GM19238 (cell line): ENCODE results near the gene CALY.

Source experiments
- DNase-seq: peaks from one replicate; pipeline ENCODE4 v3.0.0; 2011; ENCODE audit warnings: low spot score; ENCODE audit not compliant: insufficient read length

CALY gene

DNA sequence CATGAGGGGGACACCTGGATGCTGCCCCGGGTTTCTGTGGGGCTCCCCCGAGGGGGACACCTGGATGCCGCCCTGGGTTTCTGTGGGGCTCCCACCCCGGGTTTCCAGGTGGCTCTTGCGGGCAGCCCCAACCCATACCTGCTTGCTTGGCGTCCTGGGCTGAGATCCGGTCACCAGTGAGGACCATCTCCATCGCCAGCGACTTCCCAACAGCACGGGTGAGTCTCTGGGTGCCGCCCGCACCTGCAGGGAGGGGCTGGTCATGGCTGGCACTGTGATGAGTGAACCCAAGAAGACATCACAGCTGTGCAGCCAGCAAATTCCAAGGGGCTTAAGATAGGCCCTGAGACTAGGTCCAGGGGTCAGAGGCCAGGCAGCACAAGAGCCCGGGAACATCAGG lies 30.1 kb upstream of the CALY start:
- no peak for DNase-seq

DNA sequence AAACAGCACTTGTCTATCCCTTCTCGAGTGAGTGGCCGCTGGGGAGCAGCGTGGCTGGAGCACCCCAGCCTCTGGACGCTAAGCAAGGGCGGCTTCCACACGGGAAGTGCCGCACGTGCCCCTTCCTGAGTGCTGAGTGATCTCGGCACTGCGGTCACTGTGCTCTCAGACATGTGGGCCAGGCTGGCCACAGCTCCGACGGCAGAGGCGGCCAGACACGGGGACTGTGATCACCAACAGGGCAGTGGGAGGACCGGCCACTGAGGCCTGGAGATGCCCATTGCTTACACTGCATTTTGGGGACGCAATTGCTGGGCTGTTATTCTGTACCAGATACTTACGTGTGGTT lies 29.4 kb upstream of the CALY start:
- DNase-seq, result no peak

DNA sequence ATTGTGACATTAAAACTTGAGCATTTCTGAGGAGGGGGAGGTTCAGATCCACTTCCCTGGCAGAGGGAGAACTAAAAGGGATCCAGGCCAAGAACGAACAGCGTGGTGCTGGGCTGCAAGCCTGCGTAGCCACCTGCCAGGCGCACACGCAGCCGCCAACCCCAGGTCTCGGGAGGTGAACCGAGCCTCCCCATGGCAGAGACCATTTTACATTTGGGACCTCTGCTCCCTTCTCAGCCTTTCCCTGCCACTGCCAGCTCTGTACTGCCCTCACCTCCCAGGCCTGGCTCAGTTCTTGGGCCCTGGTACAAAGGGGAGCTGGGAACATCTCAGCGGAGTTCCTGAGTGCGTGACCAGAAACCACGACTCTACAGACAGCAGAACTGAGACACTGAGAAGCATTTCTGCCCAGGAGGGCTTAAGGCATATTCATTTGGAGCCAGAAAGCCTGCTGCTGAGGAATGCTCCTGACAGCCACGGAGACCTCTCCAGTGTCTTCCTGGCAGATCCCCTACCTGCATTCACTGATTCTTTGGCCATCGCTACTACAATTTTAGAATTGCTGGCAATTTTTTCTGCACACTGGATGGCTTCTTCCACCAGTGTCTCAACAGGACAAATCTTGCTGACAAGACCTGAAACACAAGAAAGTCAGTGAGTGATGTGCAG lies 28.9 kb upstream of the CALY start:
- DNase-seq, result no peak

DNA sequence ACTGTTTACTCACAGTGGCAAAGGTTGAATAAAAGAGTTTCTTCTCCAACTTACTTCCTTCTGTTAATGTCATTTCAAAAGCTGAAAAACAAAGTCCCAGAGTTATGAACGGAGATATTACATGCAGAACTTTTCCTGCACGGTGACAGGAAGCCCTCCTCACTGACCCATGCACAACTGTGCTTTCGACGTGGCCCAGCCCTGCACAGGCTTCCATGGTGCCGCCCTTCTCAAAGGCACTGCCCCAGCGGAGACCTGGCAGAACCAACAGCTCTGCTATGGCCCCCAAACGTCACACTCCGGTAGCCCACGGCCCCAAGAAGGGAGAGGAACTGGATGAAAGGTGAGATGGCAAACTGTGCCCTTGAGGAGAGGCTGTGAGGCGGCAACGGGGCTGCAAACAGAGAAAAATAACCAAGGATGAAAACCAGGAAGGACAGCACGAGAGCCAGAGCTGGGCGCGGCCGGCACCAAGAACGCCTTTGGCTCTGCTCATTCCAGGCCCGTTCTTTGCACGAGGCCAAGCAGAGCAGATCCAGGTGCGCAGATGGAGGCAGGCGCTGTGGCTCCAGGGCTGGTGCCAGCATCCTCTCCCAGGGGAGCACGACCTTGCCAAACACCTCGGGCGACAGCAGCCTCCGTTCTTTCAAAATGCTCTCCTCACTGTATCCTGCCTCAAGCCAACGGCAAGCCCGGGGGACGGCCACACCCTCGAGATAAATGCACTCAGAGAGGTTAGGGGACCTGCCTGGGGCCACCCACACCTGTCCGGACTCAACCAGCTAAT lies 28.1 kb upstream of the CALY start:
- no peak for DNase-seq

DNA sequence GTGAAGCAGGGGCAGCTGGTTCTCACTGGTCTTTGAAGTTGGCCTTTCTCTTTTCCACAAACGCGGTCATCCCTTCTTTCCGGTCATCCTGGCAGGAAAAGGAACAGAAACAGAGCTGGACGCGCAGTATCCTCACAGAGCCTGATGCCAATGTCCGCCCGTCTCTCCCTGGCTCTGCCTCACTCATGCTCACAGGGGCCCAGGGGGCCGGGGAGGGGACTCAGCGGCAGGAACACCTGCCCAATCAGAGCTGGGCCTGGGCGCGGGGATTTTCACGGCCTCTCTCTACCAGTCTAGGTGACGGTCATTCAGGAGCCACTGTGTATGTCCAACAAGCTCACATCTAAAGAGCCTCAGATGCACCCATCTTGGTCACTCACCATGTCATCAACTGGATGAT lies 26.1 kb upstream of the CALY start:
- DNase-seq, result no peak

DNA sequence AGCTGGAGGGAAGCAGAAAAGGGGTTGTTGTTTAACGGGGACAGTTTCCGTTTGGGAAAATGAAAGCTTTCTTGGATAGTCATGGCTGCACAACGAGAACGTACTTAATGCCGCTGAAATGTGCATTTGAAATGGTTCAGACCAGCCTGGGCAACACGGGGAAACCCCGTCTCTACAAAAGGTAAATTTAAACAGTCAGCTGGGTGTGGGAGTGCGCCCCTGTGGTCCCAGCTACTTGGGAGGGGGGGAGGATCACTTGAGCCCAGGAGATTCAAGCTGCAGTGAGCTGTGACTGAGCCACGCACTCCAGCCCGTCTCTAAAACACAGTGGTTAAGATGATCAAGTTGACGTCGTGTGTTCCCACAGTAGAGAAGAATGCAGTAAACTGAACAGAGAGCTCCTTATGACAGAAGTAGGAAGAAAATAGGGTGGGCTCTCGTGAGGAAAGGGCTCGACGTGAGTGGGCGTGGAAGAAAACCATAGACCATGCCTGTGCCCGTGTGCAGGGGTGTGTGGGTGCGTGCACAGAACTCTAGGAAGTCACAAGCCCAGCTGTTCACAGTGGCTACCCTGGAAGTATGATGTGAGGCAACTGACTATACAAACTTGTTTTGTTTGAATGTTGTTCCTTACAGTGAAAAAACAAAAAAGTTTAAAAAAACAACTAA lies 25.2 kb upstream of the CALY start:
- DNase-seq, result no peak

DNA sequence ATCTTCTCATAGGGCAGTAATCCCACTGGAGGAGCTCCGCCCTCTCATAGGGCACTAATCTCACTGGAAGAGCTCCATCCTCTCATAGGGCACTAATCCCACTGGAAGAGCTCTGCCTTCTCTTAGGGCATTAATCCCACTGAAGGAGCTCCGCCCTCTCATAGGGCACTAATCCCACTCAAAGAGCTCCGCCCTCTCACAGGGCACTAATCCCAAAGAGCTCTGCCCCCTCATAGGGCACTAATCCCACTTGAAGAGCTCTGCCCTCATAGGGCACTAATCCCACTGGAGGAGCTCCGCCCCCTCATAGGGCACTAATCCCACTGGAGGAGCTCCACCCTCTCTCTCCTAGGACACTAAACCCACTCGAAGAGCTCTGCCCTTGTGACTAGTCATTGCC lies 24.5 kb upstream of the CALY start:
- no peak for DNase-seq

DNA sequence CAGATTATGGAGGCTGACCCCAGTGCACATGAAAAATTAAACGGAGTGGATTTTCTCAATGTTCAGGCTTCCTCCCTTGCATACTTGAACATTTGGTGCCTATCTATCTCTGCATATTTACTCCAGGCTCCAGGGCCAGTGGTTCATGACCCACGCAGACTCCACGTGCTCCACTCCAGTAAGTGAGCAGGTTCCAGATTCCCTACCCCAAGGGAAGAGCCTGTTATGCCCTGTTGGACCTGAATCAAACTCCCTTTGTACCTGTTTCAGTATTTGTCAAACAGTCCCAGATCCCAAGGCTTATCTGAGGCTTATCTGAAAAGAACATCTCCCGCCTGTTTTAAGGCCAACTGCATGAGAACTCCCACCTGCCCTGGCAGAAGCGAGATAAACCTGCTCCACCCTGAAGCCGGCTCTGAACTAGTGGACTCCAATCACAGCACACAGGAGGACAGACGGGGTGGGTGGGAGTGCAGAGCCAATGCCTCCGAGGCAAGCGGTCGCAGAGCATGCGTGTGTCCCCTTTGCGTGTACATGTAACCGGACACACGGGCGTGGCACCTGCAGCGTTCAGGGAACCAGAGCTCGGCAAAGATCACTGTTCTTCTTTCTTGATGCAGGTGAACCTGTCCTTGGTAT lies 23.4 kb upstream of the CALY start:
- DNase-seq, result no peak

DNA sequence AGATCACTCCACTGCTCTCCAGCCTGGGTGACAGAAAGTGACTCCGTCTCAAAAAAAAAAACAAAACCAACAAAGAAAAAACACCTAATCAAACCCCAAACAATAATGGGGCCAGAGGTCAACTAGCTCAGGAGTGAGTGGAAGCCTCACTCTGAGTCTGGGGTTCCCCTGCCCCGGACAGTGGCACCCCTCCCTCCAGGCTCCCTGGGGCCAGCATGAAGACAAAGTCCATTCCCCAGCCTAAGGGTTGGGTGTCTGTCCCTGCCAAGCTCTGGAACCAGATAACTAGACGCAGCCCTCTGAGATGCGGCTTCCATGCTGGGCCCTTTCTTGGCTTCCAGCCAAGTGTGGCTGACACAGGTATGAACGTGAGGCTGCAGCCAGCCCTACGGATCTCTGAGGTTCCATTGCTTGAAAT lies 22.9 kb upstream of the CALY start:
- no peak for DNase-seq

DNA sequence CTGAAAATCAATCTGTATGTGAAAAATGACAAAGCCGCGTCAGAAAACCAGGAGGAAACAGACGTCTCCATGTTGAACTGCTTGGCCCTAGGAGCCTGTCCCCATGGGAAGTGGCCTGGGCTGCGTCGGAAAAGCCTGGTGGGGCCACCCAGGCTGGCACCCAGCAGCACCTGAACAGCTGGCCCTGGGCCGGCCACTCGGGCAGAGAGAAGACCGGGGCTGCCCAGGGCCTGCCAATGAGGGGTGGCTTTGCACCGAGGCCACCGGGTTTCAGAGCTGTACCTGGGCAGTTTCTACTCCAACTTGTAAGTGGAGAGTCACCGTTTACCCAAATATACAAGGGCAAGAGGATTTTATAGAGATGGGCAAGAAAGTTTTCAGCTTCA lies 22.2 kb upstream of the CALY start:
- no peak for DNase-seq

DNA sequence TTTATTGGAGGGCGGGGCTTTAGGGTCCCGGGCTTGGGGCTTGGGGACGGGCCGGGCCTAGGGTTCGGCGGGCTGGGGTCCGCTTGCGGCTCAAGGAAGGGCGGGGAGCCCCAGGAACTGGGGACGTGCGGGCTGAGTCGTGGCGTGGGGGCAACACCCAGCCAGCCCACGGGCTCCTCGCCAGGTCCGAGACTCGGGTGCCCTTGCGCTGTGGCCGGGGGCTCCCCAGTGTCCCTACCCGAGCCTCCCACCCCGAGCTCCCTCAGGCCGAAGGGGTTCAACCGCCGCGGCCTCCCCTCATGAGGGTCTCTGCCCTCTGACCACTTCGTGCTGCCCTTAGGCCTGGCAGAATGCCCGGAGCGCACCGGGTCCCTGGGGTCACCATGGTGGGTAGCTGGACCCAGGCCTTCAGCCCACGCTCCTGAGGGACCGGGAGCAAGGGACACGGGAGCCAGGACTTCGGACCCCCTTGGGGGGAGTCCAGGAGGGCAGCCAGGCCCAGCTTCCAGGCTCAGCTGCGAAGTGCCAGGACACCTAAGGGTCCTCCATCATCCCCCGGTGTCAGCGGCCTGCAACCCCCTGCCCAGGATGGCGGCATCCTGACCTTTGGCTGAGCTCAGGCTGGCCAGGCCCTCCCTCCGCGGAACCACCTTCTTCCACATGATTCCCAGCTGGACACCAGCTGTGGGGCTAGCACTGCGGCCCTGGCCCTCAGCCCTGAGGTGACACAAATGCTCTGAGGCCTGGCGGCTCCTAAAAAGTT lies 21.6 kb upstream of the CALY start:
- no peak for DNase-seq

DNA sequence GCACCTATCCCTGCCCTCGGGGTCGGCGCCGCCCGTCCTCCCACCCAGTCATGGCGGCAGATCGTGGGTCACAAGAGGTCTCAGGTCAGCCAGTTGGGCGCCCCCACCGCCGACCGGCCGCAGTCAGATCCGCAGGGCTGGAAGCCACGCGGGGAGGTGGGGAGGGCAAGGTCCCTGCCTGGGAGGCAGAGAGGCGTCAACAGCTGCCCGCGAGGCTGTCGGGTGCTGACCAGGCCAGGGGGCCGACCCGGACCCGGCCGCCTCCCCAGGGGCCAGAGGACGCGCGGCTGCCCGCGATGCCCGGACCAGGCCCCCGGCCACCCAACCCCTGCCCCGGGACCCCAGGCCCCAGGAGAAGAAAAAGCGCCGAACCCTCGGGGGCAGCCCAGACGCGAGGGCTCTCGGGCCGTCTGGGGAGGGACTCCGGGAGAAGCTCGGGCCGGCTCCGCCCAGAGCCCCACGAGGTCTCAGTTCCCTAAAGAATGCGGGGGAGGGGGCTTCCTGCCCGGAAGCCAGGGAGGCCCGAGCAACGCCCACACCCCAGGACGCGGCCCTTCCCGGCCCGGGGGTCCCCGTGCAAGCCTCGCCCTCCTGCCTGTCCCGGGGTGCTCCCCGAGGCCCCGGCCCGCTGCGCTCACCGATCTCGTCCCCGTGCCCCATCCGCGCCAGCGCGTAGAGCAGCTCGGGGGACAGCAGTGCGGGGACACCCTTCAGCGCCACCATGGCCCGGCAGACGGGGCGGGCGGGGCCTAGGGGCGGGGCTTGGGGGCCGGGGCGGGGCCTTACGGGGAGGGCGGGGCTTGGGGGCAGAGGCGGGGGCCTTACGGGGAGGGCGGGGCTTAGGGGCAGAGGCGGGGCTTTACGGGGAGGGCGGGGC lies 20.8 kb upstream of the CALY start, which contains the start of gene FUOM:
FUOM (minus strand) TSS at position 735 of the 877 bp plus-strand sequence; CDS start at position 723, 12 bp downstream.
- DNase-seq, result peak; percentile 92

DNA sequence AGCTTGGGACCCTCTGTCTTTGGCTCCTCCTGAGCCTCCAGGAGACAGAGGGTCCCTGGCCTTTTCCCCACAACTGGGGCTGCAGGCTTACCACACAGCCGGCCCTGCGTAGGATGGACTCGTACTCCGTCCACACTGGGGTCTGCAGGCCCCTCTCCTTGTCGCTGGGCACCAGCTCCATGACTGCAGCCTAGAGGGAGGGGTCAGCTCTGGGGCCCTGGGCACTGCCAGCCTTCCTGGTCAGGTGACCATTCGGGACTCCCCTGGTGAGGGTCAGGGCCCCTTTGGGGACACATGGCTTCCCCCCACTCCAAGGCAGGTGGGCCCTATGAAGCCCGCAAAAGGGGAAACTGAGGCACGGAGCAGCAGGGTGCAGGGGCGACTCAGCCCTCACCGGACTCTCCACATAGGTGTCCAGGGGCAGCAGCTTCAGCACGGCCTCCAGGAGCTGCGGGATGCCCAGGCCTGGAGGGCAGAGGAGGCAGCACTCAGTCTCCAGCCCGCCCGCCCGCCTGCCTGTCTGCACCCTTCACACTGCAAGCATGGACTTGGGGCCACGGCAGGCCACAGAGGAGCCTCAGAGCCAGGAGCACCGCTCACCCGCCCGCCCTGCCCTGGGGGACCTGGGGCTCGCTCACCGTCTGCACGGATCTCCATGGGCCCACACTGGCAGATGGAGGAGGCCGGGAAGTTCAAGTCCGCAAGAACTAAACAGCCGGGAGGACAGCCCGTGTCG lies 20.0 kb upstream of the CALY start:
- no peak for DNase-seq

DNA sequence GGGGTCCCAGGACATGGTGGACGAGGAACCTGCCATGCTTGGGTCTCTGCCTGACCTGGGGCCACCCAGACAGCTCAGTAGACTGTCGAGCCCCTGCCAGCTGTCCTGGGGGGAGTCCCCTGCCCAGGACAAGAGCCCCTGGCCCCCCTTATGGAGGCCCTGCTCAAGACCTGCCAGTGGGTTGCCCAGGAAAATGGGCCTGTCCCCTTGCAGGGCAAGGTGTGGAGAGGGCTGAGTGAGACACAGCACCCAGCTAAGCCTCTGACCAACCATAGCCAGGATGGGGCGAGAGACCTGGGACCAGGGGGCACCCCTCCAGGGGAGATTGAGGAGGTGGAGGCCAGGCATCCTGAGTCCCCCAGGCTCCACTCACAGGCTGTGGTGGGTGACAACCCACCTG lies 19.3 kb upstream of the CALY start:
- DNase-seq, result no peak

DNA sequence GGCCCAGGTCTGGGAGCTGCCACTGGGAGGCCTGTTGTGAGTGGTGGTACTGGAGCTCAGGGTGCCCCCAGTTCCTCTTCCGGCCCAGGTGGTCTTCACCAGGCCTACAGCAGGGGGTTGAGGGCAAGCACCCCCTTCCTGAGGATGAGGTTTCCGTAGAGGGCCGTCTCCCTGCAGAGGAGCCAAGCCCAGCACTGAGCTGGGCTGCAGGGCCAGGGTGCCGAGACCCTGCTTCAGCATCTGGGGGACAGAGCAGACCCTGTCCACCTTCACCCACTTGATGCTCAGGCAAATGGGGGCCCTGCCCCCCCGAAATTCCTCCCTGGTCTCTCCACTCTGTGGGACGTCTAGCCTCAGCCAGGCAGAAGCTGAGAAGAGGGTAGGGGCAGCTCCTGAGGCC lies 18.6 kb upstream of the CALY start:
- no peak for DNase-seq

DNA sequence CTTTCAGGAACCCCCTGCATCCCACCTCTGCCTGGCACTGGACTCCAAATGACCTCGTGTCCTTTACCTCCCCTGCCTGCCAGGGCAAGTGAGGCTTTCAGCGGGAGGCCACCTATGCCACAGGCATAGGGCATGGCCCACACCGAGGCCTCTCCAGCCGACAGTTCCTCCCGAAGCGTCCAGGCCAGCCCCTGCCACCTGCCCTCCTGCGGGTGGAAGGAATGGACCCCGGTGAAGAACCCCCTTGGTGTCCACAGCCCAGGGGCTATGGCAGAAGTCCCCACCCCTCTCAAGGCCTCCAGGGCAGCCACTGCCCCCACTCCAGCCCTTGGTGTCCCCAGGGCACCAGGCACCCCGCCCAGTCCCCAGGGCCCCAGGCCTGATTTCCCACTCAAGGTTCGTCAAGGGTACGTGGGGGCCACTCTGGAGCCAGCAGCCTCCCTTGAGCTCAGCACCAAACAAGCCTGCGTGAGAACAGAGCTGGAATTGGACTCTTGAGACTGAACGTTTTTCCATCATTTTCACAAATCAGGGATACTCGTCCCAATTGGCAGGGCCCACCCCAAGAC lies 18.1 kb upstream of the CALY start:
- no peak for DNase-seq

DNA sequence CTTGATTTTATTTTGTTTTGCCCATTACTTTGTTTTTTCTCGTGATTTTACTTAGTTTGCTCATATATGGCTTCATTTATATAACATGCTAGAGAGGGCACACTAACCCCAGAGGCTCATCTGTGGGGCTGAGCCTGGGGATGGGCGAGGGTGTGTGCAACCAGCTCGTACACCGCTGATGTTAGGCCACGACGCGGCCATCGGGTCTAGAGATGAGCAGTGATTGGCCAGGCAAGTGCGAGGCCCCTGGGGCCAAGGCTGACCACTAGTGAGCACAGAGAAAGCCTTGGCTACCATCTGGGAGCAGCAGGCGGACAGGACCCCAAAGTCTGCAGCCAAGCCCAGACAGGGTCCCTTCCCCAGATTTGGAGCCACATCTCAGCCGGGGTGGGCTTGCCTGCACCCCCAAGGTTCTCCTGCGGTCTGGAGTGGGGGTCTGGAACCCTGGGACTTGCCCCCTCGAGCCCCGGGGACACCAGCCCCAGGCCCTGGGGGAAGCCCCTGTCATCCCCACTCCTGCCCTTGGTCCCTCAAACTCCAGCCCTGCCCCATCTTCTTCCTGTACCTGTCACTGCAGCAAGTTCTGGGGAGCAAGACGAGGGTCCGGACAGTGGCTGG lies 17.4 kb upstream of the CALY start:
- no peak for DNase-seq

DNA sequence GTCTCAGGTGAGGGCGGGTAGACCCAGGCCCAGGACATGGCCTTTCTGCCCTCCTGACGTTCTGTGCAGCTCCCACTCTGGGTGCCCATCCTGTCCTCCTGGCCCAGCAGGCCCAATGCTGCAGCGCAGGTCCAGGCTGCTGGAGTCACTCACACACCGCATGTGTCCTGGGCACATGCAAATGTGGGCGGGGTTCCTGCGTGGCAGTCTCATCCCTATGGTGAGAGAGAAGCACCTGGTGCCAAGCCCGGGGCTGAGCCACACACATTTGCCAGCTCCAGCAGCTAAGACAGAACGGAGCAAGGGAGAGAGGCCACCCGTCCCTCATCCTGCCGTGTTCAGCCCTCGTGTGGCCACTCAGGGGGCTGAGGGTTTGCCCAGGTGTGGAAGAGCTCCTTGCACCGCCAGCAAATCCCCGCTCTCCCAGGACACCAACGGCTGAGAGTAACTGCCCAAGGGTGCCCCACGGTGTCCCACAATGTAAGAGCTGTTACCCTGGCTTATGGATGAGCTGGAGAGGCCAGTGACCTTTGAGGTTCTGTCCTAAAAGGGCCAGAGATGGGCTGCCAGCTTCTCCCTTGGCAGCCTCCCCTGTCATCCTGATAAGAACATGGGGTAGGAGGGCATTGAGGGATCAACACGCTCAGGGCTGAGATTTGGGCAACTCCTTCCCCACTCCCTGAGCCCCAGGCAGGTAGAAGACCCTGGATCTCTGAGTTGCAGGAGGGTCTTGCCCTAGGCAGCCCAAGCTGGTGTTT lies 16.7 kb upstream of the CALY start:
- no peak for DNase-seq
